ACHN (cell line): ENCODE data around the gene SLCO4C1.
"Not testable (repeated sequence)": the region's sequence is repeated elsewhere in the genome, so short reads cannot be mapped to it uniquely, and the experiment has no call there.

Experiments used
- DNase-seq: peaks from one replicate; pipeline ENCODE4 v3.0.0-alpha.2; 2015
- in situ Hi-C: cut with HindIII; loops from 2 replicates; pipeline ENCODE4 v1.10.0; 2017; ENCODE audit warnings: low sequenced_read_pairs, low pct_ligation_motif_present, low pct_unique_long_range_greater_than_20kb

The SLCO4C1 gene, protein sequence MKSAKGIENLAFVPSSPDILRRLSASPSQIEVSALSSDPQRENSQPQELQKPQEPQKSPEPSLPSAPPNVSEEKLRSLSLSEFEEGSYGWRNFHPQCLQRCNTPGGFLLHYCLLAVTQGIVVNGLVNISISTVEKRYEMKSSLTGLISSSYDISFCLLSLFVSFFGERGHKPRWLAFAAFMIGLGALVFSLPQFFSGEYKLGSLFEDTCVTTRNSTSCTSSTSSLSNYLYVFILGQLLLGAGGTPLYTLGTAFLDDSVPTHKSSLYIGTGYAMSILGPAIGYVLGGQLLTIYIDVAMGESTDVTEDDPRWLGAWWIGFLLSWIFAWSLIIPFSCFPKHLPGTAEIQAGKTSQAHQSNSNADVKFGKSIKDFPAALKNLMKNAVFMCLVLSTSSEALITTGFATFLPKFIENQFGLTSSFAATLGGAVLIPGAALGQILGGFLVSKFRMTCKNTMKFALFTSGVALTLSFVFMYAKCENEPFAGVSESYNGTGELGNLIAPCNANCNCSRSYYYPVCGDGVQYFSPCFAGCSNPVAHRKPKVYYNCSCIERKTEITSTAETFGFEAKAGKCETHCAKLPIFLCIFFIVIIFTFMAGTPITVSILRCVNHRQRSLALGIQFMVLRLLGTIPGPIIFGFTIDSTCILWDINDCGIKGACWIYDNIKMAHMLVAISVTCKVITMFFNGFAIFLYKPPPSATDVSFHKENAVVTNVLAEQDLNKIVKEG

GRCh38 chr5:102296178-102296817 is at the start of gene SLCO4C1:
Gene SLCO4C1 (minus strand): TSS chr5:102296284. CDS start chr5:102296262, 22 bp downstream.
- DNase-seq, result peak; percentile 89
- in situ Hi-C loops, result no loop called here

GRCh38 chr5:102341681-102342288 is 45.7 kb upstream of the SLCO4C1 start:
- DNase-seq, result no peak
- in situ Hi-C loops, result no loop called here

- no peak for DNase-seq
- in situ Hi-C loops, result no loop called here
Observed at GRCh38 chr5:102324714-102325113, 28.6 kb upstream of the SLCO4C1 start.

DNA sequence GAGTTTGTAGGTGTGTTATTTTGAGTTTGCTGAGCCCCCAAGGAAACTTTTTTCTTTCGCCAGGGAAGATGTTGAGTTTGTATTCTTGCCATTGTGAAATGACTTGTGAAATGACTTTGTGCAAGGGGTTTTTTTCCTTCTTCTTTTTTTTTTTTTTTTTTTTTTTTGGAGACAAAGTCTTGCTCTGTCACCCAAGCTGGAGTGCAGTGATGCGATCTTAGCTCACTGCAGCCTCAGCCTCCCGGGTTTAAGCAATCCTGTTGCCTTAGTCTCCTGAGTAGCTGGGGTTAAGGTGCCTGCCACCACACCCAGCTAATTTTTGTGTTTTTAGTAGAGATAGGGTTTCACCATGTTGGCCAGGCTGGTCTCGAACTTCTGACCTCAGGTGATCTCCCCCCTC is 22.7 kb upstream of the SLCO4C1 start:
- DNase-seq, in situ Hi-C loops: not testable (repeated sequence)

DNA sequence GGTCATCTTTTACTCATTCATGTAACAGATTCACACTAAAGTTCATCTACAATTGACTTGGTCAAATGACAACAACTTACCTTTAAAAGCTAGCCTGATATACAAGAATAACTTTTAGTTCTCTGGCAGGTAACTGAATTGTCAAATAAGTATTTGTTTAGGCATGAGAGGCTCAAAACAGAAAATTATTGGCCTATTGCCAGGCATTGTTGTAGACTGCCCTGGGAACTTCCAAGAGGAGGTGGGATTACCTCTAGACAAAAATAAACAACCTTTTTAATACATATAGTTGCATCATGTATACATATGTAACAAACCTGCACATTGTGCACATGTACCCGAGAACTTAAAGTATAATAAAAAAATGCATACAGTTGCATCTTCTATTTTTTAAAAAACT is 18.2 kb upstream of the SLCO4C1 start:
- no peak for DNase-seq
- in situ Hi-C loops, result no loop called here

- DNase-seq, result no peak
Observed at GRCh38 chr5:102313912-102314311, 17.8 kb upstream of the SLCO4C1 start.

GRCh38 chr5:102312586-102313370 is 16.7 kb upstream of the SLCO4C1 start:
- in situ Hi-C loops, result no loop called here
- DNase-seq, result peak; percentile 54

More at GRCh38 chr5:102313912-102314311, 17.8 kb upstream of the SLCO4C1 start:
- in situ Hi-C loops, result no loop called here

DNA sequence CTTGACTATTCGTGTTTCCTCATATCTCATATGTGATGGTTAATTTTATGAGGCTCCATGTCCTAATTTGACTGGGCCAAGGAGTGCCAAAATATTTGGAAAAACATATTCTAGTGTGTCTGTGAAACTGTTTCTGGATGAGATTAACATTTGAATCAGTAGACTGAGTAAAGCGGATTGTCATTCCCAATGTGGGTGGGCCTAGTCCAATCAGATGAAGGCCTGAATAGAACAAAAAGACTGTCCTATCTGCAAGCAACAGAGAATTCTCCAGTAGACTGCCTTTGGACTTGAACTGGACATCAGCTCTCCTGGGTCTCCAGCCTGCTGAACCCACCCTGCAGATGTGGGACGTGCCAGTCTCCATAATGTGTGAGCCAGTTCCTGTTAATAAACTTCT is 13.5 kb upstream of the SLCO4C1 start:
- no peak for DNase-seq
- in situ Hi-C loops, result no loop called here

- in situ Hi-C loops, result no loop called here
- DNase-seq, result no peak
Observed at GRCh38 chr5:102307232-102307631, 11.1 kb upstream of the SLCO4C1 start.

- in situ Hi-C loops, result no loop called here
- DNase-seq, result no peak
Observed at GRCh38 chr5:102306121-102306520, 10.0 kb upstream of the SLCO4C1 start.

DNA sequence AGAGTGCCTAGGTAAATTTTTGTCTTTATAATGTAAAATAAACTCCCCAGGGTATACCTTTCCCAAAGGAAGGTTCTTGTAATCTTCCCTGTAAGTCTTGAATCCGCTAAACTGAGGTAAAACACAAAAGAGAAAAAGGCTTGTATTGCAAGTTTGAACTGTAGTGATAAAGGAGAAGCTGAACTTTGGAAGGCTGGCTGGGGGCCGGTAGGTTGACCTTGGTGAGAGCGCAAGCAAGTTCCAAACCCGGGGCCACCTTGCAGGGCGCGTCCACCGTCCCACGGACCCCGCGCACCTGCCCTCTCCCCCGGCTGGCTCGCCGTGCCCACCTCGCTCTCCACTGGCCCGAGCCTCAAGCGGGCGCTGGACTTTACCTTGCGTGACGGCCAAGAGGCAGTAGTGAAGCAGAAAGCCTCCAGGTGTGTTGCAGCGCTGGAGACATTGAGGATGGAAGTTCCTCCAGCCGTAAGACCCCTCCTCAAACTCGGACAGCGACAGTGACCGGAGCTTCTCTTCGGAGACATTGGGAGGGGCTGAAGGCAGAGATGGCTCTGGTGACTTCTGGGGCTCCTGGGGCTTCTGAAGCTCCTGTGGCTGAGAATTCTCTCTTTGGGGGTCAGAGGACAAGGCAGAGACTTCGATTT is 428 bp downstream of the SLCO4C1 start:
- peak; percentile 15 for DNase-seq
- in situ Hi-C loops, result no loop called here

DNA sequence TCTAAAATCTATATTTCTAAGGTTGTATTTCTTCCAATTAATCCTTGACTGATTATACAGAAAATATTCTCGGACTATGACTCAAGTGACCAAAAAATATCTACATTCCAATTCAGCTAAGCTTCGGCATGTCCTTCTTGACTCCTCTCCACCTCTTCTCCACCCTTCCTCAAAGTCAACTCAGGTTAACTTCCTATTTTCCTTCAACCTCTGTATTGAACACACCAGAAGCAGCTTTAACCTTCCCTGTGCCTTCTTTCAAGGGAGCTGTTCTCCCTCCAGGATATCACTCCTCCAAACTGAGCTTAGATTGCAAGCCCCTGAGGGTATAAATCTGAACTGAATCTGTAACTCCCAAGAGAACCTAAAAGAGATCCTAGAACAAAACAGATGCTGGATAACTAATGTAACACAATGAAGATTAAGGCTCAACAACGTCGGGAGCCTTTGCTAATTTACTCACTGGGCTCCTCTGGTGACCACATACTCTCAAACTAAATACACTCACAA is 1.1 kb downstream of the SLCO4C1 start:
- DNase-seq, result peak; percentile 7
- in situ Hi-C loops, result no loop called here

- in situ Hi-C loops, result no loop called here
- no peak for DNase-seq
Observed at GRCh38 chr5:102290004-102290403, 6.1 kb downstream of the SLCO4C1 start.

DNA sequence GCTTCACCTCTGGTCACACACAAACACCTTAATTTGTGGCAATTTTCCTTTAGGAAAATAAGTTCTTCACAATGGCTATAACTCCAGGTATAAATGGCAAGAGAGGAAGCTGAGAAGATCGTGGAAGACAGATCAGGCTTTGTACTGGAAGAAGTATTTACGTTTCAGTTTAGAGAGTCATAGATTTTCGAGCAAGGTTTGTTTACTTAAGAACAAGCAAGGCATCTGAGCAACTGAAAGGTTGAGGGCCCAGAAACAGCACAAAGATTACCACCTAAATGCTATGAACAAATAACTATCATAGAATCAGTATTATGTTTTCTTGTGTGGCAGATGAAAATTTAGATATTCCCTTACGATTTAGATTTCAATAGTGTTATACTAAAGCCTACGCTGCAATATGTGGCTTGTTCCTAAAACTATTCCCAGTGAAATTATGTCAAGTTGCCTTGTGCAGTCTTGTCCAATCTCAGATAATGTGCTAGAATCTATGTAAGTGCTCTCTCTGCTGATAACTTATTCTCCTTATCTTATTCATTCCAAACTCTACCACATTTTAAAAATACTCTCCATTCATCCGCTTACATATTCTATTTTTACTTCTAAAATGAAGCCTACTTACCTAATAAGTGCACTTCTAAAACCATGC is 6.7 kb downstream of the SLCO4C1 start:
- in situ Hi-C loops, result no loop called here
- no peak for DNase-seq

DNA sequence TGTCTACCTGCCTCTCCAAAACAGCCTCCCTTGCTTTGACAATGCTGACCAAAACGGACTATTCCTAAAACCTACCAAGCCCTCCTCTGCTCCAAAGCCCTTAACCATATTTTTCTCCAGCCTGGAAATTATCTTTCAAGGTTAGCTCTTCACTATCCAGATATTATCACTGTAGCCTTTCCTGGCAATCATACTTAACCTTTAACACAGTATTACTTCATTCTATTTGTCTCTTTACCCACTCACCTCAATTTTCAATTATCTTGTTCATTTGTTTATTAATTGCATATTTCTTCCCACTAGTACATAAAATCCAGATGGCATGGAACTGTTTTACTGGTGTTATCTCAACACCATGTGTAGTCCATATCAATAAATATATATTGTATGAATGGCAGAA is 7.5 kb downstream of the SLCO4C1 start:
- in situ Hi-C loops, result no loop called here
- DNase-seq, result no peak

DNA sequence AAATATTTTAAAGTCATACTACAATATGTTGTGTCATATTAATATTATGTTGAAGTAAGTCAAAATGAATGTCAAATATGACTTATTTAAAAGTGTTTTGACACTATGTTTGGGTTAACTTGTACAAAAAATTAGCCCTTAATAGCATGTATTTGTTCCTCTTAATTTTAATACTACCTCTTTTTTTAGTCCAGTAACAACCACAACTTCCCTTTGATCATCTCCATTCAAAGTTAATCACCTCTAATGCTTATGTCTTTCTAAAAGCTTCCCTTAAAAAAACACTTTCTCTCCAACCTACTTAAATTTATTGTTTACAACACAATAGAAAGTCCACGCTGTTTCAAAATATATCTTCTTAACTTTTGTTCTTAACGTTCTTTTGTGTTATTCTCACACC is 9.6 kb downstream of the SLCO4C1 start:
- DNase-seq, result no peak
- in situ Hi-C loops, result no loop called here

- in situ Hi-C loops, result no loop called here
- DNase-seq, result no peak
Observed at GRCh38 chr5:102283102-102283797, 12.8 kb downstream of the SLCO4C1 start.
